ENCODE results near the gene FGFR2.

Gene FGFR2

GRCh38 chr10:121610798-121611323 is 12.6 kb upstream of the FGFR2 start:
- DNase-seq (ENCODE audit: low read depth in 2 of 2) = no peak

GRCh38 chr10:121609426-121610380 is 11.5 kb upstream of the FGFR2 start:
- DNase-seq (ENCODE audit: low read depth in 2 of 2) = no peak

DNA sequence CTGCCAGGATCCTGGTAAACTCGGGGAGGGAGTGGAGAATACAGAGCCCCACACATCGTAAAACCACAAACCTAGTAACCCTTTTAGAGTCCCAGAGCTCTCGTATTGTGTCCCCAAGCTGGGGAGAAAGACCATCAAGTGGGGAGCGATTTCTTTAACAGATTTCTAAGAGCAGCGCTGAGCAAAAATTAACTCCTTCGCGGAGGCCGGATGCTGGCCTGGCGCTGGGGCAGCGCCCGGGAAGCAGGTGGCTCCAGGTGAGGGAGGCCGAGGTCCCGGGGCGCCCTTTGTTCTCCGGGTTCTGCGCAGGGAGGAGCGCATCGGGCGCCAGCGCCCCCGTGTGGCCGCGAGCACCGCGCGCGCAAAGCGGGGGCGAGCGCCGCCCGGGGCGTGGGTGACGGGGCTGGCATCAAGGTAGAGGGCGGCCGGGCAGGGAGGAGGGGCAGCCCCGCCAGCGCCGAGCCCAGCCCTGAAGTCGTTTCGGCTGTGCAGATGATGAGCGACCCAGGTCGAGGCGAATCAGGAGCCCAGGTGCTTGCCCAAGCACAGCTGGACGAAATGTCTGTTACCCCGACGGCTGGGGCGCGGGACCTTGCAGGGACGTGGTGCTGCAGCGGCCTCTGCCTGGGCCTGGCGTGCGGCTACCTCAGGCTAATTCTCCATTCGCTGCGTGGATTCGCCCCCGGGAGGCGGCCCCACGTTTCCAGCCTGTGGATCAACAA is 10.4 kb upstream of the FGFR2 start:
- DNase-seq (ENCODE audit: low read depth in 2 of 2) = no peak

GRCh38 chr10:121607310-121608055 is 9.2 kb upstream of the FGFR2 start:
- DNase-seq (ENCODE audit: low read depth in 2 of 2) = no peak

- no peak for DNase-seq (ENCODE audit: low read depth in 2 of 2)
Observed at GRCh38 chr10:121605708-121606107, 7.5 kb upstream of the FGFR2 start.

- DNase-seq (ENCODE audit: low read depth in 2 of 2) = no peak
Observed at GRCh38 chr10:121601458-121601857, 3.2 kb upstream of the FGFR2 start.

GRCh38 chr10:121600611-121601010 is 2.4 kb upstream of the FGFR2 start:
- no peak for DNase-seq (ENCODE audit: low read depth in 2 of 2)

DNA sequence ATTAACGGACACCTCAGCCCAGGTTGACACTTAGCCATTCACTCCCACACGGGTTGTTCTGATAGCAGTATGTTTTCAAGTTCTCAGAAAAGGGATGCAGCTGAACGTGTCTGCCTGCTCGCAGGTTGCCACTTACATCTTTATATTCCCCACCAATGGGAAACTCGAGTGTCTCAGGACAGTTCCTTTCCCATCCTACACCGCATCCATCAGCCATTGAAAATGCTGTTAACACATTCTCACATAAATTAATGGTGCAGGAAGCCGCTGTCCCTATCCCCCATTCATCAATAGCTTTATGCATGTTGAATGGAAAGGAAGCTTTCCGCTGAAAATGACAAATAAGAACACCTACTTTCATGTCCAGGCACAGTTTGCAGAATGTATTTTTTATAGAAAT is 1.7 kb upstream of the FGFR2 start:
- no peak for DNase-seq (ENCODE audit: low read depth in 2 of 2)

DNA sequence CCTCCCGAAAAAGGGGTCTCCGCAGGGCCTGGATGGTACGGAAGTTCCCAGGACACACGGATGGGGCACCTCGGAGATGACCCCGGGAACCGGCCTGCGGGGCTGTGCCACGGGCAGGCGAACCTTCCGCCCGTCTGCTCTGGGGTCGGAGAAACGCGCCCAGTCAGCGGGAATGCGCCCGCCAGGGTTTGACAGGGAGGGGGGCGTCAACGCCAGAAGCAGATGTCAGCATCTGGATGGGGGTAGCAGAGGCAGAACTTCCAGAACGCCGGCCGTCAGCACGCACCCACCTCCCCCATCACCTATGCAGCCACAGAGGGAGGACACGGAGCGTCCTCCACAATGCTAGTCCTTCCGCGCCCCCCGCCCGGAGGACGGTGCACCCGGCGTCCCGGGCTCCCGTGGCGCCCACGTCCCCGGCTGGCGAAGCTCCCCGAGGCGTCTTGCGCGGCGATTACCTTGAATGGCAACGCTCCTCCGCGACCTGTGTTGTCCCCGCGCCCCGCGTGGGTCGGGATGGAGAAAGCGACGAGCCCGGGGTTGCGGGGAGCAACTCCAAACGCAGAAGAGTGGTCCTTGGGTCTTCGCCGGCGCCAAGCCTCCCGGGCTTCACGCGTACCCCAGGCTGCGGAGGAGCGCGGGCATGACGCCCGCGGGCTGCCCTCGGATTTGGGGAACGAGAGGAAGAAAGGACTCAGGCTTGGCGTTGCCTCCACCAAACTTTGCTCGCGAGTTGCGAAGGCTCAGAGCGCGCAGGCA is 561 bp downstream of the FGFR2 start:
- no peak for DNase-seq (ENCODE audit: low read depth in 2 of 2)

- no peak for DNase-seq (ENCODE audit: low read depth in 2 of 2)
Observed at GRCh38 chr10:121596689-121597503, 1.3 kb downstream of the FGFR2 start.

GRCh38 chr10:121595806-121596688 is 2.2 kb downstream of the FGFR2 start:
- no peak for DNase-seq (ENCODE audit: low read depth in 2 of 2)

DNA sequence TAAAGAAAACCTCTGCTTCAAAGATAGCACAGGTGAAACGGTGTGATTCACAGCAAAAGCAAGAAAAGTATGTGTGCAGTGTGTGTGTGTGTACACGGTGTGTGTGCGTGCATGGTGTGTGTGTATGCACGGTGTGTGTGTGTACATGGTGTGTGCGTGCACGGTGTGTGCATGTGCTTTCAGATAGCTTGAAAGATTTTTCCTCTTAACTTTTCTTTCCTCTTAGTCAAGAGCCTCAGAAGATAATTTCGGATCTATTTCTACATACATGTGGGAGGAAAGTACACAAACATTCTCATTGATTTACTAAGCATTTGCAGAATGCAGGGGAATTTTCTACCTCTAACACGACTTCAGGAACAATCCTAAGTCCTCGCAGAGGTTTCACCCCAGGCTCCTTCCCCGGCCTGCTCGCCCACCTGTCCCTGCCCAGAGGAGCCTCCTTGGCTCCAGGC is 2.9 kb downstream of the FGFR2 start:
- no peak for DNase-seq (ENCODE audit: low read depth in 2 of 2)

DNA sequence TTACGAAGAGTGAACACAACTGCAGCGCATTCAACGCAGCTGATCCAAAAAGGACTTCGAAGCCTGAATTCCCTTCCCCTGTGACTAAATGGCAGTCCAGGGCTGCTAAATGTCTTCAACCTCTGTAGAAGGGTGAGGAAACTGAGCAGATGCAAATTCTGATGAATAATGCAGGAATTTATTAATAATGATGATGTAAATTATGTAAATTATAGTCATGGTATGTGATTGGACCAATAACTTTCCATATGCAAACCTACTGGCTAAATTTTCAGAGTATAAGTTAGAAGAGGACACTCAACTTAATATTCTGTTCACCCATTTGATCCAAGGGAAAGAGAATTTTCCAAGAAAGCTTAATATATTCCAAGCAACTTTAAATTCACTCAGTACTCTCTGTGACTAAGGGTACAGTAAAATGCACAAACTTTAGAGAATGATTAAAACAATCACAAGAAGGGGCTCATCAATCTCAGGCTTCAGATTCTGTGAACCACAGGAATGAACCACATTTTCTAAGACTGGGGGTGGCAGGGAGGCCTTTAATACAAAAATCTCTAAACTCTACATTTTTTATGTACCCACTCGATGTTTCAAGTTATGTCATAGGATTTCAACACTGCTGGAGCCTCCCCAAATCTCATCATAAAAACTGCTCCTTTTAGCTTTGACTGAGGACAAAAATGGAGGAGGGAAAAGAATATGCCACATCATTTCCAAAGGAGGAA is 3.5 kb downstream of the FGFR2 start:
- DNase-seq (ENCODE audit: low read depth in 2 of 2) = no peak

GRCh38 chr10:121594076-121594475 is 4.2 kb downstream of the FGFR2 start:
- DNase-seq (ENCODE audit: low read depth in 2 of 2) = no peak

DNA sequence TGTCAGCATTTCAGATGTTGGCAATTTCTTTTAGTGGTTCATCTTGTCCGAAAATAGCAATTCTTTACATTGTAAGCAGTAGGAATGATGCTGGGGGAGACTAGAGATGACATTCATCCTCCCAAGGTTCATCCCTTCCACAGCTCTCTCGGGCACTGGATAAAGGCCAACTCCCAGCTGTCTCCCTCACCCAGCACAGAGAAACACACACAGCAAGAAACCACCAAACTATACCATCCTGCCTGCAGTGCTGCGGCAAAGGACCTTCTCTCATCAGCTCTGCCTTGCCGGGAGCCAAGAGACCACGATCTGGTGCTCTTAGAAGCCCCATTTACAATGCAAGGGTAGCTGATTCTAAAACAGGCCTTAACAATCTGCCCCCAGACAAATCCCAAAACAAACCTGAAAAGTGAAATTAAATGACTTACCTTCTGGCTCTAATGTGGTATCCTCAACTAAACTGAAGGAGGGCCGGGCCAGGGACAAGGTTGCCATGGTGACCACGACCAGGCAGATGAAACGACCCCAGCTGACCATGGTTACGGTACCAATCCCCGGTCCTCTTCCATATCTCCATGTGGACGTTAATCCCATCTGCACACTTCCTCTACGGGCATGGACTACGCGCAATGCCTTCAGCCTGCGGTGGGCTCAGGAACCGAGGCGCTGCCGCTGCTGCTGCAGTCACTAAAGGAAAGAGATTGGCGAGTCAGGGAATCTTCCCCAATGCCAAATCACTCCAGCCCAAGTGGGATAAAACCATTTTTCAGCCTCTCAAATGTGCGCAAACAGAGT is 4.8 kb downstream of the FGFR2 start:
- DNase-seq (ENCODE audit: low read depth in 2 of 2) = no peak

GRCh38 chr10:121592155-121592890 is 5.9 kb downstream of the FGFR2 start:
- DNase-seq (ENCODE audit: low read depth in 2 of 2) = no peak

GRCh38 chr10:121591186-121591585 is 7.1 kb downstream of the FGFR2 start:
- DNase-seq (ENCODE audit: low read depth in 2 of 2) = no peak

Data from stimulated activated CD8-positive, alpha-beta memory T cell treated with anti-CD3 and anti-CD28 coated beads, Interleukin-15, amount 100 ng/mL, for 4 hours (primary cell).